Measurements from ENCODE around the gene RREB1. TPM values are rescaled to one million over a fixed set of nuclear protein-coding genes. Genes with fewer than 3 reads are reported as not detected.

RREB1 gene
- polyA plus RNA-seq, 2 of the 4 experiments (the other 2 are of a cell fraction), result 2.2 to 5.0 TPM

DNA sequence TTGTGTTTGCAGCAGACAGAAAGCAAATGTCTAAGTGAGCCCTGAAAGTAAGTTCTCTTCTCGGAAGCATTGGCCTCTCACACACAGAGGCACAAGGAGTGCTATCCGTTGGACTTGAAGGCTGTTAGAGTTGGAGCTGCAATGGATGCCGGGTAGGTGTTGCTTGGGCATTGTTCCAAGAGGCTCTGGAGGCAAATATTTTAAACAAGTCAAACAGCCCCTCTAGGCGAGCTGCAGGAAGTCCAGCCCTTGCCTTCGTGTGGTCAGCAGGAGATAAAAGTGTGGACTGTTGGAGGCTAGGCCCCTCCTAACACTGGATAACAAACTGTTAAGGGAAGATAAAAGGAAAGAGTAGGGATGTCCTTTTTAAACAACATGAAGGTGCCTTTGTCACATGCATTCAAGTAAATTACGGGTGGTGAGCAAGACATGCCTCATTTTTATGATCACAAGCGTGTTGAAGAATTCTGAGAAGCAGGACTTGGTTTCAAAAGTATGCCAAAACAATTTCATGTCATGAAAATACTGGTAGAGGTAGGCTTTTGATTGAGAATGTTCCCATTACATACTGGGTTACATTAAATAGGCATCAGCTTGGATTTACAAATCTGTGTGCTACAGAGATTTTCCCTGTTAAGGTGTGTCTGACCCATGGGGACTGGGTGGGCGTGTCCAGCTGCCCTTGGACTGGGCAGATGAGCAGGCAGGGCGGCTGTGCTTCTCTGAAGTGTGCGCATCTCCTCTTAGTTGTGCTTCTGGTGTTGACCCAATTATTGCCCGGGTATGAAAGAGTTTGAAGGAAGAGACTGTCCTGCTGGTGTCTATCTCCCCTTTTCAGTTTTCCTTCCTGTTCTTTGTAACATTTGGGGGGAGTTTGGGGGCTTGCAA lies 57.5 kb downstream of the RREB1 start:
- TF ChIP-seq, protein P1, sequence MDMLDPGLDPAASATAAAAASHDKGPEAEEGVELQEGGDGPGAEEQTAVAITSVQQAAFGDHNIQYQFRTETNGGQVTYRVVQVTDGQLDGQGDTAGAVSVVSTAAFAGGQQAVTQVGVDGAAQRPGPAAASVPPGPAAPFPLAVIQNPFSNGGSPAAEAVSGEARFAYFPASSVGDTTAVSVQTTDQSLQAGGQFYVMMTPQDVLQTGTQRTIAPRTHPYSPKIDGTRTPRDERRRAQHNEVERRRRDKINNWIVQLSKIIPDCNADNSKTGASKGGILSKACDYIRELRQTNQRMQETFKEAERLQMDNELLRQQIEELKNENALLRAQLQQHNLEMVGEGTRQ (IDR thresholded peaks at IDR 0.05), result no peak
- TF ChIP-seq ZSCAN20 (CRISPR knock-in tag; IDR thresholded peaks at IDR 0.05) (no peak), EHF (CRISPR knock-in tag; IDR thresholded peaks at IDR 0.05) (no peak), FOXS1 (CRISPR knock-in tag; IDR thresholded peaks at IDR 0.05) (no peak), ESRRA (IDR thresholded peaks at IDR 0.05; ENCODE audit: borderline replicate concordance, low read length) (no peak)
- TF ChIP-seq, protein P2, sequence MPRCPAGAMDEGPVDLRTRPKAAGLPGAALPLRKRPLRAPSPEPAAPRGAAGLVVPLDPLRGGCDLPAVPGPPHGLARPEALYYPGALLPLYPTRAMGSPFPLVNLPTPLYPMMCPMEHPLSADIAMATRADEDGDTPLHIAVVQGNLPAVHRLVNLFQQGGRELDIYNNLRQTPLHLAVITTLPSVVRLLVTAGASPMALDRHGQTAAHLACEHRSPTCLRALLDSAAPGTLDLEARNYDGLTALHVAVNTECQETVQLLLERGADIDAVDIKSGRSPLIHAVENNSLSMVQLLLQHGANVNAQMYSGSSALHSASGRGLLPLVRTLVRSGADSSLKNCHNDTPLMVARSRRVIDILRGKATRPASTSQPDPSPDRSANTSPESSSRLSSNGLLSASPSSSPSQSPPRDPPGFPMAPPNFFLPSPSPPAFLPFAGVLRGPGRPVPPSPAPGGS (IDR thresholded peaks at IDR 0.05), result no peak
- Histone ChIP-seq H3K4me3 (no peak overlapping the region), H3K4me2 (peak overlapping the region; percentile 38; the same call in 1 of the 3 replicates), H3K9me3 (no peaks in the 10 kb centered on the region), H3K4me1 (peaks cover 57% of the 10 kb centered on the region), H3K27ac (peak overlapping the region in 1 of 2 experiments; percentile 22; a peak in 1 of 6 replicates)
- WGBS (ENCODE audit: missing lambda C conversion rate), result 63% methylated on average over 11 of the region's 11 CpGs
- ATAC-seq (peak in 1 of 2 experiments; percentile 40; a peak in 1 of 6 replicates), DNase-seq (ENCODE audit: low read depth in 1 of 2, low spot score in 1 of 2) (no peak), FAIRE-seq (no peak)
- ChIA-PET CTCF (no interaction called here), POLR2A (no interaction called here)

DNA sequence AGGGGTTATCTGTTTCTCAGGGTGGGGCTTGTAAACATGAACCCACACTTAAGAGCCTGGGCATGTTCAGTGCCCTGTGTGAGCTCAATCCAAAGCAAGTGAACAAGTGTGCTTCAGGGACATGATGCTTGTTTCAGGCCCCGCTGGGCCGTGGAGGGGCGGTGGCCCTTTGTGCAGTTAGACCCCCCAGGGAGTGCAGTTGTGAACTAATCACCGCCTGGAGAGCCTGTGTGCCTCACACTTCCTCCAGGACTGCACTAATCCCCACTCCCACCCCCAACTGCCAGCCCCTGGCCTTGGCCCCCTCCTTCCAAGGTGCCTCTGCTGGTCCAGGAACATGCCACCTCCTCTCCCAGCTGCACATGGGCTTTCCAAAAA lies 58.1 kb downstream of the RREB1 start:
- TF ChIP-seq EP300 (IDR thresholded peaks at IDR 0.05) (no peak), KDM5A (IDR thresholded peaks at IDR 0.05) (no peak)
- TF ChIP-seq, protein P3, sequence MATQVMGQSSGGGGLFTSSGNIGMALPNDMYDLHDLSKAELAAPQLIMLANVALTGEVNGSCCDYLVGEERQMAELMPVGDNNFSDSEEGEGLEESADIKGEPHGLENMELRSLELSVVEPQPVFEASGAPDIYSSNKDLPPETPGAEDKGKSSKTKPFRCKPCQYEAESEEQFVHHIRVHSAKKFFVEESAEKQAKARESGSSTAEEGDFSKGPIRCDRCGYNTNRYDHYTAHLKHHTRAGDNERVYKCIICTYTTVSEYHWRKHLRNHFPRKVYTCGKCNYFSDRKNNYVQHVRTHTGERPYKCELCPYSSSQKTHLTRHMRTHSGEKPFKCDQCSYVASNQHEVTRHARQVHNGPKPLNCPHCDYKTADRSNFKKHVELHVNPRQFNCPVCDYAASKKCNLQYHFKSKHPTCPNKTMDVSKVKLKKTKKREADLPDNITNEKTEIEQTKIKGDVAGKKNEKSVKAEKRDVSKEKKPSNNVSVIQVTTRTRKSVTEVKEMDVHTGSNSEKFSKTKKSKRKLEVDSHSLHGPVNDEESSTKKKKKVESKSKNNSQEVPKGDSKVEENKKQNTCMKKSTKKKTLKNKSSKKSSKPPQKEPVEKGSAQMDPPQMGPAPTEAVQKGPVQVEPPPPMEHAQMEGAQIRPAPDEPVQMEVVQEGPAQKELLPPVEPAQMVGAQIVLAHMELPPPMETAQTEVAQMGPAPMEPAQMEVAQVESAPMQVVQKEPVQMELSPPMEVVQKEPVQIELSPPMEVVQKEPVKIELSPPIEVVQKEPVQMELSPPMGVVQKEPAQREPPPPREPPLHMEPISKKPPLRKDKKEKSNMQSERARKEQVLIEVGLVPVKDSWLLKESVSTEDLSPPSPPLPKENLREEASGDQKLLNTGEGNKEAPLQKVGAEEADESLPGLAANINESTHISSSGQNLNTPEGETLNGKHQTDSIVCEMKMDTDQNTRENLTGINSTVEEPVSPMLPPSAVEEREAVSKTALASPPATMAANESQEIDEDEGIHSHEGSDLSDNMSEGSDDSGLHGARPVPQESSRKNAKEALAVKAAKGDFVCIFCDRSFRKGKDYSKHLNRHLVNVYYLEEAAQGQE (IDR thresholded peaks at IDR 0.05), result no peak
- peak overlapping the region; percentile 38; the same call in 2 of the 3 replicates for H3K4me2 ChIP-seq
- ChIA-PET POLR2A (no interaction called here), CTCF (no interaction called here)
- peaks cover 56% of the 10 kb centered on the region for H3K4me1 ChIP-seq
- WGBS (ENCODE audit: missing lambda C conversion rate), result 72% methylated on average over 4 of the region's 4 CpGs
- no peak for DNase-seq (ENCODE audit: low read depth in 1 of 2, low spot score in 1 of 2)
- H3K27ac ChIP-seq, result peak overlapping the region in 1 of 2 experiments; percentile 53; a peak in 2 of 6 replicates
- no peaks in the 10 kb centered on the region for H3K9me3 ChIP-seq
- no peak for ATAC-seq
- FAIRE-seq, result no peak
- H3K4me3 ChIP-seq, result no peak overlapping the region

DNA sequence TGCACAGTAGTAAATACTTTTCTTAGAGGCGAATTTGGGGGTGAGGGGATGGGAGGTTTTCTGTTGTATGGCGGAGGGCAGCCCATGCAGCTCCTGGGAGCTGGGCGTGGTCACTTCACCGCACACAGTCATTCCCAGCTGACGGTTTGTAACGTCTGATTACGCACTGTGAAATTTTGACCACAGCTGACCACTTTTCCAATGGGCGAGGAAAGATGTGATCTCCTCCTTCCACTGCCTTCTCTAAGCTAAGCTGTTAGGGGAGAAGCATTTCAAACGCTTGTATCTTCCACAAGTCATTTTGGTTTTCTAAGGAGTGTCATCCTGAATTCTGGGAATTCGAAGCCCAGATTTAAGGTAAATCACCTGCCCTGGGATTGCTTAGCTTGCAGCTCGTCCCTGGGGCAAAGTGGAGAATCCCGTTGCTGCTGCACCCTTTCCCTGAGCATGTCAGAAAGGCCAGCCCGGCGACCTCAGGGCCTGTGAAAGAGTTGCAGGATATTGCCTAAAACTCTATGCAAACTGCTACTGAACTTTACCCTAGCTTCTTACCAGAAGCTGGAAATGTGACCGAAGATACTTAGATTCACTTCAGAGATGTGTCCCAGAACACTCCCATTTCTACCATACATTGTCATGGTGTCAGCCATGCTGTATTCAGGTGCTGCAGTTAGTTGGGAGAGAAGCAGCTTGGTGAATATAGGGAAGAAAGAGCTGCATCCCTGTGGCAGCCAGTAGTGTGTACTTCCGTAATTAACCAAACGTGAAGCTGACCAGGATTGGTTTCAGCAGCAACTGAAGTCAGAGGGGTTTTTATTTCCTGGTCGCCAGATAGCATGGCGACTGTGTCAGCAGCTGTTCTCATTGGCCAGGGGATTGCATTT lies 58.9 kb downstream of the RREB1 start:
- H3K9me3 ChIP-seq, result no peaks in the 10 kb centered on the region
- CTCF ChIA-PET, result no interaction called here
- POLR2A ChIA-PET, result no interaction called here
- DNase-seq (ENCODE audit: low read depth in 1 of 2, low spot score in 1 of 2) (no peak), FAIRE-seq (no peak), ATAC-seq (no peak)
- no peak overlapping the region for H3K27ac ChIP-seq
- 82% methylated on average over 19 of the region's 19 CpGs for WGBS (ENCODE audit: missing lambda C conversion rate)
- H3K4me2 ChIP-seq, result peak overlapping the region; percentile 38; the same call in 1 of the 3 replicates
- H3K4me3 ChIP-seq, result no peak overlapping the region
- peaks cover 50% of the 10 kb centered on the region for H3K4me1 ChIP-seq
- no peak for TF ChIP-seq HDAC2 (IDR thresholded peaks at IDR 0.05)
- no peak for TF ChIP-seq HOXA7 (CRISPR knock-in tag; IDR thresholded peaks at IDR 0.05)
- TF ChIP-seq EHMT2 (IDR thresholded peaks at IDR 0.05; ENCODE audit: low read depth), result no peak
- no peak for TF ChIP-seq BHLHE40 (IDR thresholded peaks at IDR 0.05; ENCODE audit: low read depth, low read length)
- TF ChIP-seq CHD4 (IDR thresholded peaks at IDR 0.05; ENCODE audit: borderline replicate concordance), result no peak
- TF ChIP-seq PHF8 (IDR thresholded peaks at IDR 0.05; ENCODE audit: borderline replicate concordance, low read depth), result no peak
- TF ChIP-seq MAFK (IDR thresholded peaks at IDR 0.05; ENCODE audit: partially characterized antibody), result no peak
- no peak for TF ChIP-seq POLR2AphosphoS2 (conservative IDR thresholded peaks at IDR 0.05; ENCODE audit: low read length)
- TF ChIP-seq ESRRA (IDR thresholded peaks at IDR 0.05; ENCODE audit: borderline replicate concordance, low read length), result no peak
- no peak for TF ChIP-seq FOSB (CRISPR knock-in tag; IDR thresholded peaks at IDR 0.05)
- TF ChIP-seq RAD21 (conservative IDR thresholded peaks at IDR 0.05 in 1 of 2, IDR thresholded peaks at IDR 0.05 in 1 of 2), result no peak
- TF ChIP-seq MAZ (IDR thresholded peaks at IDR 0.05; ENCODE audit: borderline replicate concordance, low read depth, low read length), result no peak
- no peak for TF ChIP-seq NFE2L2 (conservative IDR thresholded peaks at IDR 0.05; ENCODE audit: low read length)
